ENCODE results near the gene ACACB.

ACACB gene

DNA sequence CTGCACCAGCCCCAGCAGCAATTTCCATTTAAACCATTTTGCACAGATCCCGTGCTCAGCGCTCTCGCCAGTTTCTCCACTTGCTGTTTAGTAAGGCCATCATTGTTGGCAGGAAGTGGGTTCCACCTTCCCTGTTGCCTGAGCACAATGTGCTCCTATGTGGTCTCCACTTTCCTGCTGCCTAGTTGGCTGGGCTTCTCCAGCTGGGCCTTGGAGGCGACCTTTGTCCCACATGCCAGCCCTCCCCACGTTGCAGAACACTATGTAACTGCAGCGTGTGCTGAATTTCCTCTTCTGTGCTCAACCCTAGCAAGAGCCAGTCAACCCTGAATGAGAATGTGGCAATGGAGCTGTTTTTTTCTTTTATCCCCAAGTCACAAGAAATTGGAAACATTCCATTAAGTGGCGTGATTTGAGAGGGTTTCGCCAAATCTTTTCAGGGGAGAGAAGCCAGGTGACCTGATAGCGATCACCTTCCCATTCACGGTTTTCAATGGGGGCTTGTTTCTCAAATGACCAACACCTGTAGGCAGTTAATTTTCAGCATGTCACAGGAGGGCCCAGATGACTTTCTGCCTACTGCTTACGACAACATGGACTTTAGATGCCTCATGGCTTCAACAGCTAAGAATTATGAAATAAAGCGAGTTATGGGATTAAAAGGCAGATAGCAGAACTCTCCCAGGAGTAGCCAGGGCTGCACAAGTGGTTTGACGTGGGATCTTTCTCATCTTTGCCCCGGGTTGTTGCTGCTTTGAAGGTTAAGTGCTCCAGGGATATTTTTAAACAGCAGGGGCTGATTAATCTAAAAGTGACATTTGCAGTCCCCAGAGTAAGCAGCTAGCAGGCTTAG, at the start of gene ACACB:
ACACB (plus strand) TSS at position 830 of the 853 bp plus-strand sequence. CDS start 22,819 bp downstream, outside the sequence.
- Histone ChIP-seq H4K20me1 (ENCODE audit: insufficient read depth) (no peaks in the 10 kb centered on the region), H3K27ac (no peak within 1 kb of the TSS), H3K36me3 (ENCODE audit: insufficient read depth) (no peaks in the 10 kb centered on the region), H3K4me1 (ENCODE audit: low read depth, poor library complexity, severe bottlenecking) (peaks cover 18% of the 10 kb centered on the region), H3K79me2 (ENCODE audit: insufficient read depth, low read depth) (no peaks in the 10 kb centered on the region), H2AFZ (ENCODE audit: low read depth) (no peak within 1 kb of the TSS), H3K27me3 (ENCODE audit: insufficient read depth, low read depth) (no peaks in the 10 kb centered on the region), H3K4me3 (IDR thresholded peaks at IDR 0.05; ENCODE audit: insufficient read depth, low read depth, low read length) (no peak within 1 kb of the TSS), H3K4me2 (no peak within 1 kb of the TSS), H3K9ac (no peak within 1 kb of the TSS)
- TF ChIP-seq, protein P1, sequence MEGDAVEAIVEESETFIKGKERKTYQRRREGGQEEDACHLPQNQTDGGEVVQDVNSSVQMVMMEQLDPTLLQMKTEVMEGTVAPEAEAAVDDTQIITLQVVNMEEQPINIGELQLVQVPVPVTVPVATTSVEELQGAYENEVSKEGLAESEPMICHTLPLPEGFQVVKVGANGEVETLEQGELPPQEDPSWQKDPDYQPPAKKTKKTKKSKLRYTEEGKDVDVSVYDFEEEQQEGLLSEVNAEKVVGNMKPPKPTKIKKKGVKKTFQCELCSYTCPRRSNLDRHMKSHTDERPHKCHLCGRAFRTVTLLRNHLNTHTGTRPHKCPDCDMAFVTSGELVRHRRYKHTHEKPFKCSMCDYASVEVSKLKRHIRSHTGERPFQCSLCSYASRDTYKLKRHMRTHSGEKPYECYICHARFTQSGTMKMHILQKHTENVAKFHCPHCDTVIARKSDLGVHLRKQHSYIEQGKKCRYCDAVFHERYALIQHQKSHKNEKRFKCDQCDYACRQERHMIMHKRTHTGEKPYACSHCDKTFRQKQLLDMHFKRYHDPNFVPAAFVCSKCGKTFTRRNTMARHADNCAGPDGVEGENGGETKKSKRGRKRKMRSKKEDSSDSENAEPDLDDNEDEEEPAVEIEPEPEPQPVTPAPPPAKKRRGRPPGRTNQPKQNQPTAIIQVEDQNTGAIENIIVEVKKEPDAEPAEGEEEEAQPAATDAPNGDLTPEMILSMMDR (conservative IDR thresholded peaks at IDR 0.05; ENCODE audit: low read depth, low read length) = no peak

DNA sequence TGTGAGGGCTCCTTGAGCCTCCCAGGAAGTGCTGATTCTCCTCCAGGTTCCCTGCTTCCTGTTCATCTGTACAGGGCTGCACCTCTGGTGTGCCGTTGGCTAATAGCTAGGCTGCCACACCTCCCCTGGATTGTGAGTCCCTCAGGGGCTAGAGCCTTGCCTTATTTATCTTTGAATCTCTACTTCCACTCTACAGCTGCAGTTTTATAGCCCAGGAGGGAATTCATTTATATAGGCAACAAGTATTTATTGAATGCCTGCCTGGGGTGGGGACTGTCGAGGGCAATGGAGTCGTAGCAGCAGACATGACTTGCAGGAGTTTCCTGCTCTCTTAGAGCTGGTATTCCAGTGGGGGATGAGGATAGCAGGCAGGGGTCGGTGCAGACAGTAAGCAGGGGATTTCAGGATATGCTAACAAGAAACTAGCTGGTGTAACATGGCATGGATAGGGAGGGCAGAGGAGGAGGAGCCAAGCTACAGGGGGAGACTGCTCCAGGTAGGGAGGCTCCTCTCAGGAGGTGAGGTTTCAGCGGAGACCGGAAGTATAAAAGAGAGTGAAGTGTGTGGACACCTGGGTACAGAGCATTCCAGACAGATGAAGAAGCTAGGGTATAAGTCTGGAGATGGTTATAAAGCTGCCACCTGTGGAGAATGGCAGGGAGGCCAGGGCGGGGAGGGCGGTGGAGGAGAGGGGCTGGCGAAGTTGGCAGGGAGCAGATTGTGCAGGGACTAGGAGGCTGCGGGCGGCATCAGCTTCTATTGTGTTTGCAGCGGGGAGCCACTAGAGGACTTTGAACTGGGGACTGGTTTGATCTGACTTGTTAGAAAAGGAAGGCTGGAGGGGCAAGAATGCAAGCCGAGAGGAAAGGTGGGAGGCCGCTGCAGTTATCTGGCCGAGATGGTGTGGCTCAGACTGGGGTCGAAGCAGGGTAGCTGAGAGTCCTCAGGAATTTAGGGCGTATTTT, 46.8 kb upstream of the ACACB start:
- Histone ChIP-seq H4K20me1 (ENCODE audit: insufficient read depth) (no peaks in the 10 kb centered on the region), H3K79me2 (ENCODE audit: insufficient read depth, low read depth) (no peaks in the 10 kb centered on the region), H3K27ac (no peak overlapping the region), H3K4me1 (ENCODE audit: low read depth, poor library complexity, severe bottlenecking) (no peaks in the 10 kb centered on the region), H3K36me3 (ENCODE audit: insufficient read depth) (no peaks in the 10 kb centered on the region), H3K27me3 (ENCODE audit: insufficient read depth, low read depth) (no peaks in the 10 kb centered on the region), H2AFZ (ENCODE audit: low read depth) (no peak overlapping the region), H3K4me3 (IDR thresholded peaks at IDR 0.05; ENCODE audit: insufficient read depth, low read depth, low read length) (no peak overlapping the region), H3K9ac (no peak overlapping the region), H3K4me2 (no peak overlapping the region)
- TF ChIP-seq, protein P1 (conservative IDR thresholded peaks at IDR 0.05; ENCODE audit: low read depth, low read length) = no peak

DNA sequence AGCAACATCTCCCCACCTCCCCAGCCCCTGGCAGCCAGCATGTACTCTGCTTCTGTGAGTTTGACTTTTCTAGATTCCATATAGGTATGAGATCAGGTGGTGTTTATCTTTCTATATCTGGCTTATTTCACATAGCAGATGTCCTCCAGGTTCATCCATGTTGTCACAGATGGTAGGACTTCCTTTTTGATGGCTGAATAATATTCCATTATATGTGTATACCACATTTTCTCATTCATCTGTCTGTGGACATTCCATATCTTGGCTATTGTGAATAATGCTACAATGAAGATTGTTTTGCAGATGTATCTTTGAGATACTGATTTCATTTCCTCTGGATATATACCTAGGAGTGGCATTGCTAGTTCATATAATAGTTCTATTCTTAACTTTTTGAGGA, 41.5 kb upstream of the ACACB start:
- Histone ChIP-seq H3K79me2 (ENCODE audit: insufficient read depth, low read depth) (no peaks in the 10 kb centered on the region), H3K4me2 (no peak overlapping the region), H4K20me1 (ENCODE audit: insufficient read depth) (no peaks in the 10 kb centered on the region), H3K27ac (no peak overlapping the region), H3K4me3 (IDR thresholded peaks at IDR 0.05; ENCODE audit: insufficient read depth, low read depth, low read length) (no peak overlapping the region), H3K4me1 (ENCODE audit: low read depth, poor library complexity, severe bottlenecking) (no peaks in the 10 kb centered on the region), H3K9ac (no peak overlapping the region), H3K27me3 (ENCODE audit: insufficient read depth, low read depth) (no peaks in the 10 kb centered on the region), H3K36me3 (ENCODE audit: insufficient read depth) (no peaks in the 10 kb centered on the region), H2AFZ (ENCODE audit: low read depth) (no peak overlapping the region)
- TF ChIP-seq, protein P1 (conservative IDR thresholded peaks at IDR 0.05; ENCODE audit: low read depth, low read length) = no peak

DNA sequence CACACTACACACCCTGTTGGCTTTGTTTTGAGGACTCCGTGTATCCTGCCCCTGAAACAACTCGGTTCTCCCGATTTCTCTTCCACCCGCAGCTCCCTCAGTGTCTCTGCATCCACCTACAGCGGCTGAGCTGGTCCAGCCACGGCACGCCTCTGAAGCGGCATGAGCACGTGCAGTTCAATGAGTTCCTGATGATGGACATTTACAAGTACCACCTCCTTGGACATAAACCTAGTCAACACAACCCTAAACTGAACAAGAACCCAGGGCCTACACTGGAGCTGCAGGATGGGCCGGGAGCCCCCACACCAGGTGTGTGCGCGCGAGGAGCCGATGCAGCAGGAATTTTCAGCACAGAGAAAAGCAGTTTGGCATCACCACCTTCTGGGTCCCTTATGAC, 33.6 kb upstream of the ACACB start:
- Histone ChIP-seq H2AFZ (ENCODE audit: low read depth) (no peak overlapping the region), H3K4me3 (IDR thresholded peaks at IDR 0.05; ENCODE audit: insufficient read depth, low read depth, low read length) (no peak overlapping the region), H3K9ac (no peak overlapping the region), H3K27ac (no peak overlapping the region), H3K4me2 (no peak overlapping the region), H3K36me3 (ENCODE audit: insufficient read depth) (no peaks in the 10 kb centered on the region), H4K20me1 (ENCODE audit: insufficient read depth) (no peaks in the 10 kb centered on the region), H3K79me2 (ENCODE audit: insufficient read depth, low read depth) (no peaks in the 10 kb centered on the region), H3K4me1 (ENCODE audit: low read depth, poor library complexity, severe bottlenecking) (no peaks in the 10 kb centered on the region), H3K27me3 (ENCODE audit: insufficient read depth, low read depth) (no peaks in the 10 kb centered on the region)
- TF ChIP-seq, protein P1 (conservative IDR thresholded peaks at IDR 0.05; ENCODE audit: low read depth, low read length) = no peak

All from KMS-11 (cell line).